Muscle layer of colon (tissue), 2 donors: ENCODE measurements around the gene JUNB.

Experiments used
- H3K27ac ChIP-seq: one replicate; pipeline ENCODE4 v1.7.0; 2013; ENCODE audit warnings: low read depth, mild to moderate bottlenecking, low read length, moderate library complexity
- H3K27me3 ChIP-seq, 2 donors: one replicate each; pipeline ENCODE4 v1.7.0; 2013; ENCODE audit warnings: low read length in 2 of 2, mild to moderate bottlenecking in 2 of 2; ENCODE audit not compliant: insufficient read depth in 2 of 2, control insufficient read depth in 1 of 2
- H3K36me3 ChIP-seq: one replicate; pipeline ENCODE4 v1.7.0; 2013; ENCODE audit warnings: mild to moderate bottlenecking, low read length; ENCODE audit not compliant: insufficient read depth
- H3K4me1 ChIP-seq: one replicate; pipeline ENCODE4 v1.7.0; 2013; ENCODE audit warnings: mild to moderate bottlenecking, low read length; ENCODE audit not compliant: insufficient read depth
- H3K4me3 ChIP-seq, 2 donors: one replicate each; pipeline ENCODE4 v1.7.0; 2013; ENCODE audit warnings: low read length in 2 of 2, low read depth in 1 of 2, mild to moderate bottlenecking in 1 of 2, moderate library complexity in 1 of 2
- H3K9ac ChIP-seq: one replicate; pipeline ENCODE4 v1.7.0; 2013; ENCODE audit warnings: low read length
- H3K9me3 ChIP-seq: one replicate; pipeline ENCODE4 v1.7.0; 2013; ENCODE audit warnings: mild to moderate bottlenecking, low read length
- donor health status: abdominal sarcoma.
- donor health status: Adenocarcinoma of cecum.

The JUNB gene

GRCh38 chr19:12757544-12758274 lies 33.6 kb upstream of the JUNB start:
- H3K27ac ChIP-seq, result no peak overlapping the region
- H3K9ac ChIP-seq, result no peak overlapping the region
- H3K9me3 ChIP-seq, result no peaks in the 10 kb centered on the region
- no peaks in the 10 kb centered on the region for H3K4me1 ChIP-seq
- peak overlapping the region; percentile 27 to 51 for H3K4me3 ChIP-seq
- no peaks in the 10 kb centered on the region for H3K27me3 ChIP-seq
- no peaks in the 10 kb centered on the region for H3K36me3 ChIP-seq

GRCh38 chr19:12759686-12760085 lies 31.6 kb upstream of the JUNB start:
- H3K4me1 ChIP-seq, result no peaks in the 10 kb centered on the region

DNA sequence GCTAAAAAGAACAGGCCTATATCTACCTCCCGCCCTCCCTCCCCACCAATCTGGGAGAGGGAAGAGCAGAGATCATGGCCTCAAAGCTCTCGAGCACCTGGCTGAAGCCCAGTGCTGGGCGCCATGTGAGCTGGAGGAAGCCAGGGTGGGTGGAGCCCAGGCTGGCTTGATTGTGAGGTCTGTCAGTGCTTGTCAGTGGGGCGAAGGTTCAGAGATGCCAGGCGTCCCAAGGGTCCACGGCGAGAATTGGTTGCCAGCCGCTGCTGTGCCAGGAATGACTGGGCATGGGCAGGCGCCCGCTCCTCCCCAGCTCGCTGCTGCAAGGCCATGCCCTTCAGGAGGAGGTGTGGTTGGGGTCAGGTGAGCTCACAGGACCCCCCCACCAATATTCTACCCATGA lies 28.2 kb upstream of the JUNB start:
- no peak overlapping the region for H3K9ac ChIP-seq
- H3K4me1 ChIP-seq, result no peaks in the 10 kb centered on the region
- H3K27ac ChIP-seq, result no peak overlapping the region
- H3K9me3 ChIP-seq, result no peaks in the 10 kb centered on the region
- H3K4me3 ChIP-seq, result no peak overlapping the region
- no peaks in the 10 kb centered on the region for H3K27me3 ChIP-seq
- no peaks in the 10 kb centered on the region for H3K36me3 ChIP-seq

More at GRCh38 chr19:12759686-12760085, 31.6 kb upstream of the JUNB start:
- Histone ChIP-seq H3K9ac (no peak overlapping the region), H3K4me3 (no peak overlapping the region), H3K27me3 (no peaks in the 10 kb centered on the region), H3K9me3 (no peaks in the 10 kb centered on the region), H3K27ac (no peak overlapping the region), H3K36me3 (no peaks in the 10 kb centered on the region)

- Histone ChIP-seq H3K27ac (no peak overlapping the region), H3K27me3 (no peaks in the 10 kb centered on the region), H3K4me1 (no peaks in the 10 kb centered on the region), H3K36me3 (no peaks in the 10 kb centered on the region), H3K4me3 (no peak overlapping the region), H3K9me3 (no peaks in the 10 kb centered on the region), H3K9ac (no peak overlapping the region)
Measured at GRCh38 chr19:12764698-12765097, 26.6 kb upstream of the JUNB start.

DNA sequence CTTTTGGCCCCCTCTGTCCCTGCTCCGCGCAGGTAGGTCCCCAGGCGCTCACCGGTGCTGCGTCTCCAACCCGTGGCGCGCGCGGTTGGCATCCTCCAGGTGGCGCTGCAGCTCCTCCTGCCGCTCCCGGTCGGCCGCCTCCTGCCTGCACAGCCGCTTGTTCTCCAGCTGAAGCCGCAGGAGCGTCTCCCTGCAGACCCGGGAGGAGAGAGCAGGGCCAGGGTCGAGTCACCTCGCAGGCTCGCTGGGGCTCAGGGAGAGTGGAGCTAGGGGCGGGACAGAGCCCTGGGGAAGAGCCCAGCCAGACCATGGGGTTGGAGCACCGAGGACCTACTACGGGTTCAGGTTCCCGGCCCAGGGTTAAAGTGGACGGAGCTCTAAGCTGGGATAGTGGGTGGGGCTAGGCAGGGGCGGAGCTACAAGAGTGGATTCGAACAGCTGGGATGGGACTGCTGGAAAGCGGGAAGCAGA lies 25.2 kb upstream of the JUNB start:
- Histone ChIP-seq H3K36me3 (no peaks in the 10 kb centered on the region), H3K4me3 (no peak overlapping the region), H3K9ac (no peak overlapping the region), H3K4me1 (no peaks in the 10 kb centered on the region), H3K27ac (peak overlapping the region; percentile 48), H3K27me3 (no peaks in the 10 kb centered on the region), H3K9me3 (no peaks in the 10 kb centered on the region)

DNA sequence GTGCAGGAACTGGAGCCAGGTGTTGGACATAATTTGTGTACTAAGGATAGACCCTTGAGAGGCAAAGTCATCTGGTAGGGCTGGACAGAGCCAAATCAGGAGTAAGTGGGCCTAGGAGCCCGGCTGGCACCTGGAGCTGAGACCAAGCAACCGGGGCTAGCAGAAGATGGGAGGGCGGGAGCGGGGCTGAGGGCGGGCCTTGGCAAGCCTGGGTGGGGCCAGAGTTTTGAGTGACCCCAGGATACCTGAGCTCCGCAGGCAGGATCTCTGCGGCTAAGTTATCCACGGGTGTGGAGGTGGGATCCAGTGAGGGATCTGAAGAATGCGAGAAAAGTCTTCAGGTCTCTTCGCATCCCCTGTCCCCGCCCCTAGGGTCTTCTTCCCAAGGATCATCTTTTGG lies 24.1 kb upstream of the JUNB start:
- no peak overlapping the region for H3K4me3 ChIP-seq
- no peak overlapping the region for H3K9ac ChIP-seq
- H3K9me3 ChIP-seq, result no peaks in the 10 kb centered on the region
- H3K36me3 ChIP-seq, result no peaks in the 10 kb centered on the region
- no peaks in the 10 kb centered on the region for H3K27me3 ChIP-seq
- H3K27ac ChIP-seq, result no peak overlapping the region
- no peaks in the 10 kb centered on the region for H3K4me1 ChIP-seq

- Histone ChIP-seq H3K4me3 (no peak overlapping the region), H3K36me3 (no peaks in the 10 kb centered on the region), H3K27ac (no peak overlapping the region), H3K9ac (no peak overlapping the region), H3K4me1 (no peaks in the 10 kb centered on the region), H3K9me3 (no peaks in the 10 kb centered on the region), H3K27me3 (no peaks in the 10 kb centered on the region)
Measured at GRCh38 chr19:12767666-12768065, 23.6 kb upstream of the JUNB start.

GRCh38 chr19:12769689-12770088 lies 21.6 kb upstream of the JUNB start:
- Histone ChIP-seq H3K27me3 (no peaks in the 10 kb centered on the region), H3K4me1 (no peaks in the 10 kb centered on the region), H3K9me3 (no peaks in the 10 kb centered on the region), H3K36me3 (no peaks in the 10 kb centered on the region), H3K4me3 (no peak overlapping the region), H3K27ac (no peak overlapping the region), H3K9ac (no peak overlapping the region)

- no peak overlapping the region for H3K4me3 ChIP-seq
- no peaks in the 10 kb centered on the region for H3K27me3 ChIP-seq
- H3K4me1 ChIP-seq, result no peaks in the 10 kb centered on the region
- H3K36me3 ChIP-seq, result no peaks in the 10 kb centered on the region
- no peaks in the 10 kb centered on the region for H3K9me3 ChIP-seq
- H3K27ac ChIP-seq, result no peak overlapping the region
- H3K9ac ChIP-seq, result no peak overlapping the region
Measured at GRCh38 chr19:12770922-12771321, 20.4 kb upstream of the JUNB start.

DNA sequence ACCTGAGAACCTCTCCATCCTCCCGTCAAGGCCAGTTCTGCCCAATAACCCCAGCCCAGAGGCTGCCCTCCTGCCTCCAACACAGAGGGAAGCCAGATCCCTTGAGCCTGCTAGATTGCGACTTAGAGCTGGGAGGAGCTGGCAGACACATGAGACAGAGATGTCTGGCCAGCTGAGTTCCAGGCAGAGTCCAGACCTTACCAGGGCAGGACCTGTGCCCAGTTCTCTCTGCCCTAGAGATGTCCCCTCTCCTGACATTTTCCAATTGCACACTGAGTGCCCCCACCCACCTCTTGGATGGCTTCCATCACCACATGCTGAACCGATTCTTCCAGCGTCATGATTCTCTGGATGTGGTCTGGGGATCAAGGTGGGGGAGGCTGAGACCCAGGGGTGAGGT lies 19.0 kb upstream of the JUNB start:
- H3K36me3 ChIP-seq, result no peaks in the 10 kb centered on the region
- no peak overlapping the region for H3K9ac ChIP-seq
- no peaks in the 10 kb centered on the region for H3K27me3 ChIP-seq
- no peaks in the 10 kb centered on the region for H3K4me1 ChIP-seq
- no peaks in the 10 kb centered on the region for H3K9me3 ChIP-seq
- H3K4me3 ChIP-seq, result no peak overlapping the region
- H3K27ac ChIP-seq, result no peak overlapping the region

DNA sequence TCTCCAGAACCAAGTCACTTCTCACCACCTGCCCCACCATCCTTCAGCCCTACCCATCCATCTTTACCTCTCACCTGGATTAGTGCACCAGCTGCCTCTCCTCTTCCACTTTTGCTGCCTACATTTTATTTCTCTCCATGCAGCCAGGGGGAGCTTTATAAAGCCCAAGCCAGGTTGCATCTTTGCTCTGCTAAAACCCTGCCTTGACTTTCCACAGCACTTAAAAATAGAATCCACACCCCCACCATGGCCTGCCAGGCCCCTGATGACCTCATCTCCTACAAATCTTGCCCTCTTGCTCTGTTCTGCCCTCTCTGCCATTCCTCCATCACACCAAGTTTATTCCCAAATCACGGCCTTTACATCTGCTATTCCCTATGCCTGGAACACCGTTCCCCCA lies 17.7 kb upstream of the JUNB start:
- Histone ChIP-seq H3K27me3 (no peaks in the 10 kb centered on the region), H3K36me3 (no peaks in the 10 kb centered on the region), H3K9ac (no peak overlapping the region), H3K4me3 (no peak overlapping the region), H3K4me1 (peaks cover 3% of the 10 kb centered on the region), H3K9me3 (no peaks in the 10 kb centered on the region), H3K27ac (no peak overlapping the region)
